Thyroid gland (tissue), 4 donors: ENCODE measurements around the gene ABCC6. TPM values are rescaled to one million over a fixed set of nuclear protein-coding genes. Genes with fewer than 3 reads are reported as not detected.
A peak's percentile ranks its signal among the peaks of the same experiment; 100 is the strongest.

Experiments
- DNase-seq, 2 donors: peaks; one replicate each; pipeline ENCODE4 v3.0.0-alpha.2; 2019
- H3K27ac ChIP-seq, 3 donors: fragments of 200-600 bp; sonication (generic); 1 replicate in 2 of 3; 2 replicates in 1 of 3; pipeline ENCODE4 v1.5.1; 2016 to 2019; ENCODE audit warnings: mild to moderate bottlenecking in 1 of 3, moderate library complexity in 1 of 3
- H3K27me3 ChIP-seq: fragments of 200-600 bp; sonication (generic); one replicate; pipeline ENCODE4 v1.5.1; 2019
- H3K36me3 ChIP-seq, 2 donors: fragments of 200-600 bp; sonication (generic); one replicate each; pipeline ENCODE4 v1.5.1; 2016 to 2019
- H3K4me1 ChIP-seq, 2 donors: fragments of 200-600 bp; sonication (generic); one replicate each; pipeline ENCODE4 v1.5.1; 2017 to 2019
- H3K4me3 ChIP-seq, 3 donors: fragments of 200-600 bp; sonication (generic); replicated peaks in 1 of 3; 1 replicate in 2 of 3; 2 replicates in 1 of 3; pipeline ENCODE4 v1.5.1; 2016; ENCODE audit warnings: mild to moderate bottlenecking in 1 of 3
- H3K9me3 ChIP-seq: fragments of 200-600 bp; sonication (generic); one replicate; pipeline ENCODE4 v1.5.1; 2017
- CTCF ChIP-seq, 6 experiments: fragments of 200-600 bp in 3 of 6; fragments of 450-650 bp in 3 of 6; sonication (generic) in 3 of 6; IDR thresholded peaks; one replicate each; pipeline ENCODE4 v1.5.1; 2016 to 2019; ENCODE audit warnings: antibody characterized with exemption in 6 of 6, mild to moderate bottlenecking in 2 of 6, inconsistent platforms in 1 of 6, moderate library complexity in 1 of 6
- POLR2A ChIP-seq, 2 donors: fragments of 450-650 bp; IDR thresholded peaks; one replicate each; pipeline ENCODE4 v1.6.1; 2017; ENCODE audit warnings: antibody characterized with exemption in 2 of 2, mild to moderate bottlenecking in 2 of 2, moderate library complexity in 1 of 2
- WGBS, 2 donors: methylation state at CpG; one replicate each; pipeline ENCODE4 v1.1.5; 2017; 5-methylcytosine and 5-hydroxymethylcytosine counted together
- intact Hi-C: fragments of 100-400 bp; cut with DNase I; formaldehyde crosslinking; loops from one replicate; pipeline ENCODE4 v1.15.1; 2023
- total RNA-seq, 4 donors: library from RNA; depleted of rRNA; stranded (reverse); fragments of >200 nt; gene quantifications; one replicate each; pipeline ENCODE4 v1.2.3, GENCODE V29; 2016

Gene ABCC6
- total RNA-seq, 4 donors from 2014 or later = 4.8 to 17.7 (median 12.3) TPM

- Histone ChIP-seq H3K27me3 (no peaks in the 10 kb centered on the region), H3K4me3 (no peak overlapping the region), H3K27ac (peak overlapping the region in 1 of 3 donors; percentile 90), H3K4me1 (peaks cover 37 to 40% of the 10 kb centered on the region in 2 donors), H3K9me3 (no peaks in the 10 kb centered on the region), H3K36me3 (peaks cover 9 to 26% of the 10 kb centered on the region in 2 donors)
- DNase-seq = no peak
- intact Hi-C loops = no loop called here
- 73 to 81% methylated on average over 8 of the region's 8 CpGs for WGBS, 2 donors
- TF ChIP-seq CTCF (IDR thresholded peaks at IDR 0.05) (no peak), POLR2A (IDR thresholded peaks at IDR 0.05) (no peak)
Observed at GRCh38 chr16:16100631-16101030, 122.7 kb downstream of the ABCC6 start.

- peaks cover 9 to 21% of the 10 kb centered on the region in 2 donors for H3K36me3 ChIP-seq
- no peaks in the 10 kb centered on the region for H3K27me3 ChIP-seq
- no peak overlapping the region for H3K4me3 ChIP-seq
- WGBS, 2 donors = 59 to 66% methylated on average over 3 to 4 of the region's 4 CpGs
- H3K27ac ChIP-seq = peak overlapping the region; percentile 62 to 90 (median 69)
- intact Hi-C loops = no loop called here
- H3K4me1 ChIP-seq = peaks cover 42 to 53% of the 10 kb centered on the region in 2 donors
- no peaks in the 10 kb centered on the region for H3K9me3 ChIP-seq
- peak in 1 of 2 donors; percentile 45 for DNase-seq
- TF ChIP-seq CTCF (IDR thresholded peaks at IDR 0.05) = no peak
- no peak for TF ChIP-seq POLR2A (IDR thresholded peaks at IDR 0.05)
Observed at GRCh38 chr16:16099320-16099719, 124.0 kb downstream of the ABCC6 start.

Other genes starting within 250 kb of the ABCC6 start
- gene NOMO3, start 9.0 kb upstream of the ABCC6 start, total RNA-seq = 10 to 100 TPM; 17.3 to 70.8 (median 33.9) TPM
- 10 to 100 TPM in 2 of 4 donors, 1 to 10 TPM in 2; 1.0 to 11.8 (median 7.9) TPM for gene NPIPA7, start 155.6 kb upstream of the ABCC6 start, total RNA-seq